RWPE1 (cell line): ENCODE measurements around the gene KIRREL2.
A peak's percentile ranks its signal among the peaks of the same experiment; 100 is the strongest.

Source experiments
- CTCF ChIA-PET: fragments of 350-600 bp; sonication (Branson Sonifier 250); formaldehyde crosslinking; extraction: SDS; loops from one replicate; lab custom pipeline; 2021; lab: Yijun Ruan, JAX
- POLR2A ChIA-PET: fragments of 400-600 bp; formaldehyde crosslinking; extraction: SDS; loops from one replicate; lab custom pipeline; 2020; ENCODE audit warnings: antibody characterized with exemption; ENCODE audit not compliant: low non-redundant PET; lab: Yijun Ruan, JAX
- DNase-seq: peaks from one replicate; pipeline ENCODE4 v3.0.0; 2012; ENCODE audit warnings: low spot score
- H3K27ac ChIP-seq: fragments of 450-650 bp; 2 replicates; pipeline ENCODE4 v1.5.1; 2017
- CTCF ChIP-seq: fragments of 450-650 bp; conservative IDR thresholded peaks from 2 replicates; pipeline ENCODE4 v1.5.1; 2017; ENCODE audit warnings: low read depth, mild to moderate bottlenecking

The KIRREL2 gene

GRCh38 chr19:35872180-35872579, 15.5 kb downstream of the KIRREL2 start:
- DNase-seq: no peak
- no peak for TF ChIP-seq CTCF
- ChIA-PET CTCF (interaction anchor here (0.6 to 0.8 kb wide), 2 partner anchors 27 to 93 kb away, joined by 3 read pairs; no protein-coding TSS in a partner anchor), POLR2A (interaction anchor here (0.7 kb wide), 1 partner anchor 127 kb away, joined by 4 read pairs; the partner anchor contains the start of gene U2AF1L4)
- H3K27ac ChIP-seq: no peak overlapping the region

DNA sequence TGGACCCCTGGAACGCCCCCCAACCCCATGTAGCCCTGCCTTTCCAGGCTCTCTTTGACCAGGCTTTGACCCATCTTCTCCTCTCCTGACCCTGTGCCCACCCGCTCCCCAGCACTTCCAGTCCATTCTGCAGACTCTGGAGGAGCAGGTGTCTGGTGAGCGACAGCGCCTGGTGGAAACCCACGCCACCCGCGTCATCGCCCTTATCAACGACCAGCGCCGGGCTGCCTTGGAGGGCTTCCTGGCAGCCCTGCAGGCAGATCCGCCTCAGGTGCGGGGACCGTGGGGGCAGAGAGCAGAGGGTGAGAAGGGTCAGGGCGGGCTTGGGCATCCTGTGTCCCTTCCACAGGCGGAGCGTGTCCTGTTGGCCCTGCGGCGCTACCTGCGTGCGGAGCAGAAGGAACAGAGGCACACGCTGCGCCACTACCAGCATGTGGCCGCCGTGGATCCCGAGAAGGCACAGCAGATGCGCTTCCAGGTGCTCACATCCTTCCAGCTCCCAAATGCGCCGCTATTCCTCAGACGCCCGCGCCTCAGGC, 17.8 kb downstream of the KIRREL2 start:
- ChIA-PET CTCF (no interaction called here), POLR2A (no interaction called here)
- H3K27ac ChIP-seq: no peak overlapping the region
- TF ChIP-seq CTCF: no peak
- no peak for DNase-seq

DNA sequence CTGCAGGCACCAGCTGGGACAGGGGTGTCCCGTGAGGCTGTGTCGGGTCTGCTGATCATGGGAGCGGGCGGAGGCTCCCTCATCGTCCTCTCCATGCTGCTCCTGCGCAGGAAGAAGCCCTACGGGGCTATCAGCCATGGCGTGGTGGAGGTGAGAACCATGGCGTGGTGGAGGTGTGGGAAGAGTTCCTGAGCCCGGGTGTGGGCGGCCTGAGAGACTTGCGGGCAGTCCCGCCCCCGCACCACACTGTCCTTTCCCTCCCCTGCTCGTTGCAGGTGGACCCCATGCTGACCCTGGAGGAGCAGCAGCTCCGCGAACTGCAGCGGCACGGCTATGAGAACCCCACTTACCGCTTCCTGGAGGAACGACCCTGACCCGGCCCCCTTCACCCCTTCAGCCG, 22.4 kb downstream of the KIRREL2 start:
- no peak for TF ChIP-seq CTCF
- POLR2A ChIA-PET: no interaction called here
- no peak overlapping the region for H3K27ac ChIP-seq
- no peak for DNase-seq
- CTCF ChIA-PET: interaction anchor here (1.1 kb wide), 1 partner anchor 186 kb away, joined by 3 read pairs; no protein-coding TSS in a partner anchor

GRCh38 chr19:35879770-35880317, 23.1 kb downstream of the KIRREL2 start:
- H3K27ac ChIP-seq: no peak overlapping the region
- ChIA-PET CTCF (interaction anchor here (1.1 kb wide), 1 partner anchor 187 kb away, joined by 3 read pairs; no protein-coding TSS in a partner anchor), POLR2A (no interaction called here)
- TF ChIP-seq CTCF: no peak
- peak; percentile 93 for DNase-seq

- DNase-seq: peak; percentile 65
- H3K27ac ChIP-seq: no peak overlapping the region
- POLR2A ChIA-PET: no interaction called here
- CTCF ChIA-PET: interaction anchor here (0.6 to 1.1 kb wide), 8 partner anchors 12 to 49 kb away, joined by 3 to 5 read pairs (median 3); partner anchors contain the start of gene TYROBP
- peak; percentile 33; the same call in 1 of the 2 replicates for TF ChIP-seq CTCF
These were observed 25.6 kb downstream of the KIRREL2 start for GRCh38 chr19:35882114-35882832.

GRCh38 chr19:35883882-35884281, 27.2 kb downstream of the KIRREL2 start:
- CTCF ChIA-PET: interaction anchor here (0.8 kb wide), 1 partner anchor 54 kb away, joined by 3 read pairs; no protein-coding TSS in a partner anchor
- no peak overlapping the region for H3K27ac ChIP-seq
- no peak for DNase-seq
- no peak for TF ChIP-seq CTCF
- POLR2A ChIA-PET: interaction anchor here (0.7 kb wide), 1 partner anchor 30 kb away, joined by 3 read pairs; no protein-coding TSS in a partner anchor
